GM10266 (cell line): ENCODE measurements around the gene ENSA.
"Not testable (repeated sequence)": the region's sequence is repeated elsewhere in the genome, so short reads cannot be mapped to it uniquely, and the experiment has no call there.

Experiments
- DNase-seq: peaks from one replicate; pipeline ENCODE4 v3.0.0; 2012; ENCODE audit errors: extremely low spot score
- CTCF ChIP-seq: IDR thresholded peaks from 2 replicates; pipeline ENCODE4 v1.5.1; 2012; ENCODE audit warnings: mild to moderate bottlenecking, low read depth; ENCODE audit not compliant: control insufficient read depth, insufficient read depth; ENCODE audit errors: missing control alignments

ENSA gene

GRCh38 chr1:150629115-150629928 lies at the start of gene ENSA:
TSS of gene ENSA (minus strand) at chr1:150629612. CDS start at chr1:150629470, 142 bp downstream.
- no peak for TF ChIP-seq CTCF
- peak; percentile 86 for DNase-seq

GRCh38 chr1:150678988-150679387 lies 49.6 kb upstream of the ENSA start:
- no peak for DNase-seq
- TF ChIP-seq CTCF: no peak

DNA sequence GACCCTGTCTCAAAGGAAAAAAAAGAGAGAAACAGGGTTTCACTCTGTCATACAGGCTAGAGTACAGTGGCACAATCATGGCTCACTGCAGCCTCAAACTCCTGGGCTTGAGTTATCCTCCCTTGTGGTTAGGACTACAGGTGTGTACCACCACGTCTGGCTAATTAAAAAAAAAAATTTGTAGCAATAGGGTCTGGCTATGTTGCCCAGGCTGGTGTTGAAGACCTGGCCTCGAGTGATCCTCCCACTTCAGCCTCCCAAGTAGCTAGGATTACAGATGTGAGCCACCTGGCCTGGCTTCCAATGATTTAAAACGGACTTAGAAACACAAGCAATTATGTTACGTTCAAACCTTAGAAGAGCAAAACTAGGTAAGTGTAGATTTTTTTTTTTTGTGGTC lies 45.5 kb upstream of the ENSA start:
- no peak for DNase-seq
- no peak for TF ChIP-seq CTCF

DNA sequence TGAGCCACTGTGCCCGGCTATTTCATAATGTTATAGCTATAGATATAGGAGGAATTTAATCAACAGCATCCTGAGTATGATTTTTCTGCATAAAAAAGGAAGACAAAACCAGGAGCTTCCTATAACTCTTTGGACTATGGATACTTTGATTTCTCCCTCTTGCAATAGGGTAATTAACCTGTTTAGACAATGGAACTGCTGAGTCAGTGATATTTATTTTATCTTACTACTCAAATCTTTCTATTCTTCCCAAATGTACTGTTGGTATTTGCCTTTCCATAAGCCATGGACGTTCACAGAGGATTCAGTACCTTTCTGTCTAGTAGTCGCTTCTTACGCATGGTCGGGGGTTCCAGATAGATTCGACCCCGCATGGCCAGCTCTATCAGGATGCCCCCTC lies 33.9 kb upstream of the ENSA start:
- no peak for DNase-seq
- no peak for TF ChIP-seq CTCF

DNA sequence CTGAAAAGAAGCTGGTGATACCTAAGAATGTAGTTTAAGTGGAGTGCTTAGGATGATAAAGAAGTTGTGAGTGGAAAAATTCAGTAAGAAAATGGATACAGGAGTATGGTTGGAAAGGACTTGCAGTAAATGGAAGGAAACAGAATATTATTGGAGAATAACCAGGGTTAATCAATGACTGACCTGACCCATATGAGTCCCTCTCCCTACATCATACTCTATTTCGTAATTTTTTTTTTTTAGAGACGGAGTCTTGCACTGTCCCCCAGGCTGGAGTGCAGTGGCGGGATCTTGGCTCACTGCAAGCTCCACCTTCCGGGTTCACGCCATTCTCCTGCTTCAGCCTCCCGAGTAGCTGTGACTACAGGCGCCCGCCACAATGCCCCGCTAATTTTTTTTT lies 33.4 kb upstream of the ENSA start:
- no peak for TF ChIP-seq CTCF
- DNase-seq: no peak

DNA sequence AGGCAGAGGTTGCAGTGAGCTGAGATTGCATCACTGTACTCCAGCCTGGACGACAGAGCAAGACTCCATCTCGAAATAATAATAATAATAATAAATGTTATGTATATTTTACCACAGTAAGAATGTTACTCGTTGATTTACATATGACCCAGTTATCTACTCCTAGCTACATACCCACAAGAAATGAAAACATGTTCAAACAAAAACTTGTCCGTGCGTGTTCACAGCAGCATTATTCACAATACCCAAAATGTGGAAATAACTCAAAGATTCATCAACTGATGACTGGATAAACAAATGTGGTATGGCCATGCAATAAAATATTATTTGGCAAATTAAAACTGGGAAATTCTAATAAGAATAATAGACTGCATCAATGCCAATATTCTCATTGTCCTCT lies 31.7 kb upstream of the ENSA start:
- DNase-seq: no peak
- TF ChIP-seq CTCF: no peak

DNA sequence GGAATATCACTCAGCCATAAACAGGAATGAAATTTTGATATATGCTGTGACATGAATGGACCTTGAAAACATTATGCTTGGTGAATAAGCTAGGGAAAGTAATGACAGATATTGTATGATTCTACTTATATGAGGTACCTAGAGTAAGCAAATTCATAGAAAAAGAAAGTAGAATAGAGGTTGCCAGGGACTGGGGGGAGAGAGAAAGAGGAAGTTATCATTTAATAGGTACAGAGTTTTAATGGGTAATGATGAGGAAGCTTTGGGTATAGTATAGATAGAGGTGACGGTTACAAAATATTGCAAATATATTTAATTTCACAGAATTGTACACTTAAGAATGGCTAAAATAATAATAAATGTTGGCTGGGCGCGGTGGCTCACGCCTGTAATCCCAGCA lies 31.2 kb upstream of the ENSA start:
- no peak for DNase-seq
- TF ChIP-seq CTCF: no peak

DNA sequence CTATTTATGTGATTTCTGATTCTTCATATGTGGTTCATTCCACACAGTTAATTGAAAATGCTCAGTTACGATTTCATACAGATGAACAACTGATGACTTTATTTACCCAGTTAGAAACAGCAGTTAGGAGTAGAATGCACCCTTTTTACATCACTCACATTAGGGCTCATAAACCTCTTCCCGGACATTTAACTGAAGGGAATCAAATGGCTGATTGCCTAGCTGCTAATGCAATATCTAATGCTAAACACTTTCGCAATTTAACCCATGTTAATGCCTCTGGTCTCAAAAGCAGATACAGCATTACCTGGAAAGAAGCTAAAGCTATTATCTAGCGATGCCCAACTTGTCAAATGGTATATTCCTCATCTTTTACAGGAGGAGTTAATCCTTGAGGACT lies 27.7 kb upstream of the ENSA start:
- DNase-seq: not testable (repeated sequence)

- not testable (repeated sequence) for DNase-seq
Observed at GRCh38 chr1:150654635-150655034, 25.2 kb upstream of the ENSA start.
